Endothelial cell of umbilical vein (primary cell): ENCODE data around the gene IPO9.

ENCODE experiments used
- CTCF ChIP-seq, 2 donors: IDR thresholded peaks; 1 replicate in 1 of 2; 2 replicates in 1 of 2; pipeline ENCODE4 v1.5.1; 2011; ENCODE audit warnings: low read length in 2 of 2, mild to moderate bottlenecking in 2 of 2, moderate library complexity in 2 of 2, control low read depth in 1 of 2, inconsistent platforms in 1 of 2, low read depth in 1 of 2; ENCODE audit not compliant: insufficient read depth in 1 of 2; ENCODE audit errors: extremely low read depth in 1 of 2
- JUN ChIP-seq: IDR thresholded peaks from 2 replicates; pipeline ENCODE4 v1.6.1; 2011; ENCODE audit warnings: borderline replicate concordance, low read depth; ENCODE audit not compliant: insufficient read length, insufficient read depth
- POLR2A ChIP-seq: IDR thresholded peaks from 2 replicates; pipeline ENCODE4 v1.6.1; 2012; ENCODE audit warnings: low read depth, mild to moderate bottlenecking, control low read depth, low read length

- TF ChIP-seq POLR2A = no peak
- TF ChIP-seq JUN = no peak
- no peak for TF ChIP-seq CTCF (IDR thresholded peaks at IDR 0.05; ENCODE audit: extremely low read depth in 1 of 2, insufficient read depth in 1 of 2, low read depth in 1 of 2, low read length in 2 of 2)
Measured at GRCh38 chr1:201911826-201912571, 83.0 kb downstream of the IPO9 start.
